Measurements from ENCODE around the gene MAPKAP1.

DNA sequence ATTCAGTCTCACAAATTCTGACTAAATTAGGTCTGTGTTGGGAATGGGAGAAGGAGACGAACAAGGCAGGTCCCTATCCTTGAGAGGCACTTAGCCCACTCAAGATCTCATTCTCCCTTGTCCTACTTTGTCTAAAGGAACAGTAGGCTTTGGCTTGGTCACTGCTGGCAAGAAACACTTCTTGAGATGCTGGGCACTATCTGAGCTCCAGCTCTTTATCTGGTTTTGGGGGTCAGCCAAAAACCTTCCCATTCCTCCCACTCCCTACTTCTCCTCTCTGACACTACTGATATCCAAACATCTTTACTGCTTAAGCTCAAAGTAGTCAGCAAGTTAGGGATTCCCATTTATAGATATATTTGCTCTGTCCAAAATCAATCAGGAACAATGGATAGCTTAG is 155.2 kb downstream of the MAPKAP1 start:
- TF ChIP-seq CTCF (IDR thresholded peaks at IDR 0.05): no peak
- no peak for TF ChIP-seq POLR2A (IDR thresholded peaks at IDR 0.05)
